HG03108 (cell line): Measurements from ENCODE around the gene RANBP10.
"Not testable (repeated sequence)": the region's sequence is repeated elsewhere in the genome, so short reads cannot be mapped to it uniquely, and the experiment has no call there.

Experiments used
- ATAC-seq: cut with Tn5 transposase; IDR thresholded peaks from one replicate; pipeline ENCODE4 v1.9.1; 2021; ENCODE audit warnings: moderate library complexity; ENCODE audit not compliant: unreplicated experiment

Gene RANBP10

DNA sequence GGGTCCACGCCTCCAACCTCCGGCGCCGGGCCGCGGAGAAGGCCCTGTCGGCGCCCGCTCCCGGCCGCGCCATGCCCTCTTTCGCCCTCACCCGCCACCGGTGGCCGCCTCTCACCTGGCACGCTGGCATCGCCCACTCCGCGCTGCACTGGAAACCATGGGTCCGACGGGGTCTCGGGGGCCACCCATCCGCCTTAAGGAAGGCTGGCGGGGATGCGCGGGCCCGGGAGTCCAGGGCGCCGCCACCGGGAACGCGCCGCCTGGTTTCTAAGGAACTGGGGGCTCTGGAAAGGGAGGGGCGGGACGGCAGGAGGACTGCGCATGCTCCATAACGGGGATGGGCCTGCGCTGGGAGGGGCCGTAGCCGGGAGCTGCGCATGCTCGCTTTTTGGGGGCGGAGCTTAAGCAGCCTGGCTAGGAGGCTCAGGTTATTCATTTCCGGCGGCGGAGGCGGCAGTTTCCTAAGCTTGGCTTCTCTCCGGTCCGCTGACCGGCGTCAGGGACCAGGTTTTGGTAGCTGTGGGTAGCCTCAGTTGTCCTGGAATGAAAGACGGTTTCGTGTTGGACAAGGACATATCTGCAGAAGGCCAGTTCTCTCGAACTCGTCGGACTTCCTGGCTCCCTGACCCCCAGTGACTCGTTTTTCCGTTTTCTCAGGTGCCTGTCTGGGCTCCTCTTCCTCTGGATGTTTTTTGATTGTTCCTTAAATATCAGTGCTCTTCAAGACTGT lies 87.1 kb downstream of the RANBP10 start, which contains the start of gene GFOD2:
TSS of gene GFOD2 (minus strand) at position 269 of the 730 bp plus-strand sequence. CDS start 33,601 bp downstream, outside the sequence.
- ATAC-seq = peak; percentile 84

DNA sequence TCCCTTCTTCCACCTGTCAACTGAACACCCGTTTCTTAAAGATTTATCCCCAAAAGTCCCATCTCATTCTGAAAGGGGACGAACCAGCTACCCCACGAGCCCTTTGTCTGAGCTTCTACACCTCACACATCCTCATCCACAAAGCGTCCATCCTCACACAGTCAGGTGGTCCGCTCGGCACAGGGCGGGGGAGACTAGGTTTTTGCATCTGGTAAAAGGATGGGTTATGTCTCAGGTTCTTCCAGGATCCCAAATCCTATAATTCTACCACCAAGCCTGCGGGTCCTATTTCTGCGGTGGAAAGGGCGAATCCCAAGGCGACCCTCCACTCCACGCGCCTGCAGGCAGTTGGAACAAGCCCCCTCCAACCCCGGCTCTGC lies 87.7 kb downstream of the RANBP10 start:
- no peak for ATAC-seq

- no peak for ATAC-seq
Observed at GRCh38 chr16:67716097-67716496, 90.3 kb downstream of the RANBP10 start.

GRCh38 chr16:67714522-67714921 lies 91.8 kb downstream of the RANBP10 start:
- no peak for ATAC-seq

- ATAC-seq = no peak
Observed at GRCh38 chr16:67713647-67714273, 92.6 kb downstream of the RANBP10 start.

- ATAC-seq = no peak
Observed at GRCh38 chr16:67710607-67711006, 95.8 kb downstream of the RANBP10 start.

DNA sequence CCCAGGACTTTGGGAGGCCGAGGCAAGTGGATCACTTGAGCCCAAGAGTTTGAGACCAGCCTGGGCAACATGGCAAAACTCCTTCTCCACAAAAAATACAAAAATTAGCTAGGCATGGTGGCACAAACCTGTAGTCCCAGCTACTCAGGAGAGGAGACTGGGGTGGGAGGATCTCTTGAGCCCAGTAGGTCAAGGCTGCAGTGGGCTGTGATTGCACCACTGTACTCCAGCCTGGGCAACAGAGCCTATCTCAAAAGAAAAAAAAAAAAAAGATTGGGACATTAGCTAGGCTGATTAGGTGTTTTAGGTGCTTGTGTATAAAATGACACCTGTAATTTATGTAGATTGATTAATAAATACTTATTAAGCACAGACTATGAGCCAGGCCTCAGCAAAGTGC lies 97.3 kb downstream of the RANBP10 start:
- ATAC-seq = no peak

DNA sequence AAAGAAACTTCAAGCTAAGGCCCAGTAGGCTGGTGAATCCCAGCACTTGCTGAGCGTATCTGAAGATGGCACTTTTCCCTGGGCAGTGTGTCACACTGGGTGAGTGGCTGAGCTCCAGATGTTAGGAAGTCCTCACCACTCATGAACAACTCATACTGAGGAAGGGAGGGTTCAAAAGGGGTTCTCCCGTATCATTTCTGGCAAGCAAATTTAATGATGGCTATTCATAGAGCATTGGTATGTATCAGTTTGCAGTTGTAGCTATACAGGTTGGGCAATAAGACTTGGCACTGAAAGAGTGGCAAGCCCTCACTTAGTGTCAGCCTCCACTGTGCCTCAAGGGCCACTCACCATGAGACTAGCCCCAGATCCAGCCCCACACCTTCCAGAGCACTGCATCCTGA lies 98.0 kb downstream of the RANBP10 start:
- ATAC-seq = no peak

- no peak for ATAC-seq
Observed at GRCh38 chr16:67707790-67708189, 98.6 kb downstream of the RANBP10 start.

DNA sequence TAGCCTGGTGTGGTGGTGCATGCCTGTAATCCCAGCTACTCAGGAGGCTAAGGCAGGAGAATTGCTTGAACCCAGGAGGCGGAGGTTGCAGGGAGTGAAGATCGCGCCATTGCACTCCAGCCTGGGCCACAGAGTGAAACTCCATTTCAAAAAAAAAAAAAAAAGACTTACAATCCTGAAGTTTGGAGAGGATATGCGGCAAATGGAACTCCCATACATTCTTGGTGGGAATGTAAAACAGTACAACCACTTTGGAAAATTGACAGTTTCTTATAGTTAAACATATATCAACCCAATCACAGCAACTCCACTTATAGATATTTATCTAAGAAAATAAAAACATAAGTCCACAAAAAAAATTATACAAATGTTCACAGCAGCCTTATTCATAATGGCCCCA lies 99.2 kb downstream of the RANBP10 start:
- no peak for ATAC-seq

DNA sequence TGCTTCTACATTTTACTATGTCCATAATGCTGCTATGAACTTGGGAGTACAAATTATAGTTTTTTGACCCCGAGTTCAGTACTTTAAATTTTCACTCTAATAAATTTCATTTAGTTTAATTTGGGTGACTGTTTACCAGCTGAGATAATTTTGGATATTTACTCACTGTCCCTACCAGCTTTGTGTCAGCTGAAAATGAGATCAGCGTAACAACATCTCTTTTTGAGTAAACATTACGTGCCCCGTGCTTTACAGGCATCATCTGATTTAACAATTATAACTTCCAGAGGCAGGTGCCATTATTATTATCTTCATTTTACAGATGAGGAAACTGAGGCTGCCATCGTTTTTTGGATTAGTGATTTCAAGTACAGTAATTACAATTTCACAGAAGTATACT lies 102.2 kb downstream of the RANBP10 start:
- no peak for ATAC-seq

- ATAC-seq = no peak
Observed at GRCh38 chr16:67703626-67704025, 102.7 kb downstream of the RANBP10 start.

- ATAC-seq = no peak
Observed at GRCh38 chr16:67702130-67702529, 104.2 kb downstream of the RANBP10 start.

- ATAC-seq = no peak
Observed at GRCh38 chr16:67701420-67701819, 104.9 kb downstream of the RANBP10 start.

DNA sequence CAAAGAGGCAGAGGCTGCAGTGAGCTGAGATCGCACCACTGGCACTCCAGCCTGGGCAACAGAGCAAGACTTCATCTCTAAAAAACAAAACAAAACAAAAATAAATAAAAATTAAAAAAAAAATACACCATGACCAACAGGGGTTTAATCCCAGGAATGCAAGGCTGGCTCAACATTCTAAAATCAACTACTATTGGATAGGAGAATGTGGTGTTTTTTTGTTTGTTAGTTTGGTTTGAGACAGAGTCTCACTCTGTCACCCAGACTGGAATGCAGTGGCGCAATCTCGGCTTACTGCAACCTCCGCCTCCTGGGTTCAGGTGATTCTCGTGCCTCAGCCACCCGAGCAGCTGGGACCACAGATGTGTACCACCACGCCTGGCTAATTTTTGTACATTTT lies 107.1 kb downstream of the RANBP10 start:
- no peak for ATAC-seq

GRCh38 chr16:67697422-67698185 lies 108.8 kb downstream of the RANBP10 start:
- ATAC-seq = no peak

DNA sequence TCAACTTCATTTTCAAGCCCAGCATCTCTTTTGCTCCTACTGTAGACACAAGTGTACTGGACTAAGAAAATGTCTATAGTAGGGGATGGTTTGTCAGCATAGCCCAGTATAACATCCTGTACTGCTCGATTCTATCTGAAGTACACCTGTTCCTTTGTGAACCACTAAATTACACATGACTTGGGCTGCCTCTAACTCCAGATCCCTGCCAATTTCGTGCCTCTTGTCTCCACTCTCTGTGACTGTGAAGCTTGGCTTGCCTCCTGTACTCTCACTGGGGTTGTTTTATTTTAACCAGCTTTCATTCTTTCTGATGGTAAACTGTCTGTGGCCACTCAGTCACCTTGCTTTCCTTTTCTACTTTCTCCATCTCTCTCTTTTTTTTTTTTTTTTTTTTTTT lies 111.7 kb downstream of the RANBP10 start:
- no peak for ATAC-seq

GRCh38 chr16:67693517-67694285 lies 112.7 kb downstream of the RANBP10 start:
- ATAC-seq = not testable (repeated sequence)

GRCh38 chr16:67685388-67686112 lies 120.8 kb downstream of the RANBP10 start:
- ATAC-seq = no peak

DNA sequence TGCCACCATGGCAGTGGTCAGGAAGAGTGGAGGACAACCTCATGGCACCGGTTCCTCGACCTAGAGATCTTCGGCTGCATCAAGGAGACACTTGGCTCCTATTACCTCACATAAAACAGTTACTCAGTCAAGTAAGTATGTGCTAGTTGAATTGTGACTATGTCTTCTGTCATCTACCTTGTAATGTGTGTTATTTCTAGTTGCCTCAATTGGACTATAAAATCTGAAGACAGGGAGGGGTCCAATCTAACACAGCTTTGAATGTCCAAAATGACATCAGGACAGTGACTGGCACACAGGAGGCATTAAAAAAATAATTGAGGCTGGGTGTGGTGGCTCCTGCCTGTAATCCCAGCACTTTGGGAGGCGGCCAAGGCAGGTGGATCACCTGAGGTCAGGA lies 122.6 kb downstream of the RANBP10 start:
- no peak for ATAC-seq
